ENCODE results near the gene FOXP4.

FOXP4 gene, protein sequence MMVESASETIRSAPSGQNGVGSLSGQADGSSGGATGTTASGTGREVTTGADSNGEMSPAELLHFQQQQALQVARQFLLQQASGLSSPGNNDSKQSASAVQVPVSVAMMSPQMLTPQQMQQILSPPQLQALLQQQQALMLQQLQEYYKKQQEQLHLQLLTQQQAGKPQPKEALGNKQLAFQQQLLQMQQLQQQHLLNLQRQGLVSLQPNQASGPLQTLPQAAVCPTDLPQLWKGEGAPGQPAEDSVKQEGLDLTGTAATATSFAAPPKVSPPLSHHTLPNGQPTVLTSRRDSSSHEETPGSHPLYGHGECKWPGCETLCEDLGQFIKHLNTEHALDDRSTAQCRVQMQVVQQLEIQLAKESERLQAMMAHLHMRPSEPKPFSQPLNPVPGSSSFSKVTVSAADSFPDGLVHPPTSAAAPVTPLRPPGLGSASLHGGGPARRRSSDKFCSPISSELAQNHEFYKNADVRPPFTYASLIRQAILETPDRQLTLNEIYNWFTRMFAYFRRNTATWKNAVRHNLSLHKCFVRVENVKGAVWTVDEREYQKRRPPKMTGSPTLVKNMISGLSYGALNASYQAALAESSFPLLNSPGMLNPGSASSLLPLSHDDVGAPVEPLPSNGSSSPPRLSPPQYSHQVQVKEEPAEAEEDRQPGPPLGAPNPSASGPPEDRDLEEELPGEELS

DNA sequence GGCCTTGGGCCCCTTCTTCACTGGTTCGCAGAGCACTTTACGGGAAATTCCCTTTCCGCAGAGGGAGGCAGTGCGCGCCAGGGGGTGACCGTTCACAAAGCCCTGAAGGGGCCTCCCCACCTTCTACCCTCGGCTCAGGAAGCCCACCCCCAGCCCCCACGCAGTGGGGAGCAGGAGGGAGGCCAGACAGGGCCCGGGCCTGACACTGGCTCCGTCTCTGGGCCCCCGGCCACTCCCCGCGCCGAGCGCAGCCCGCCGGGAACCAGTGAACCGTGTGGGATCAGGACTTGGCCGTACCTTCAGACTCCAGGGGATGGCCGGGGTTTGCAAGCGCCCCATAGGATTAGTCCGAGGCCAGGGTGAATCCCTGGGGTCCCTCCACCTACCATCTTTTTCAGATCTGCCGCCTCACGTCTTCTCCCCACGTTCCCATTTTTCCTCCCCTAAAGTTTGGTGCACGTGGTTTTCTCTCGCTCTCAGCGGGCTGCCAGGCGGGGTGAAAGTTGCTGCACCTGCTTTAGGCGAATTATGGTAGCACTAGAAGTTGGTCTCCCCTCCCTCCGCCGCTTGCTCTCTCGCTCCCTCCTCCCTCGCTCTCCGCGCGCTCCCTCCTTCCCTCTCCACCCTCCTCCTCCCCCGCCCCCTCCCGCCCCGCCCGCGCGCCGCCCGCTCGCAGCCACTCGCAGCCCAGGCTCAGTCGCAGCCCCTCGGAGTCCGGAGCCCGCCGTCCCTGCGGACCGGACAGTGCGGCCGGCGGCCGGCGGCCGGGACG lies at the start of gene FOXP4:
Gene FOXP4, plus strand, starts transcription at position 679 of the 772 bp plus-strand sequence. CDS start 19,380 bp downstream, outside the sequence.
- DNase-seq, result peak; percentile 97

DNA sequence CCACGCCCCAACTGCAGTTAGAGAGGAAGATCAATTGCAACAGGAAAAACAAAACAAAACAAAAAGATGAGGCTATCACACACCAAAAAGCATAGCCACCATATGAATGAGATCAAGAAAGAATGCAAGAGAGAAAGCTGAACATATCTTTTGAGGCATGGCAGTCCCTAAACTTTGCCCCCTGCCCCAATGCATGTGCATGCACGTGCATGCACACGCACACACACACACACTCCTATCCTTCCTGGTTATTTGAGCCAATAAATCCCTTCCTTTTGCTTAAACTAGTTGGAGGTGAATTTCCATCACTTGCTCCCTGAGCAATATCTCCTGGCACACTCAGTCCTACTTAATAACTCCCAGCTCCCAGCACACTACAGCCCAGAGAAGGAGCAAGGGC lies 48.6 kb upstream of the FOXP4 start:
- no peak for DNase-seq

DNA sequence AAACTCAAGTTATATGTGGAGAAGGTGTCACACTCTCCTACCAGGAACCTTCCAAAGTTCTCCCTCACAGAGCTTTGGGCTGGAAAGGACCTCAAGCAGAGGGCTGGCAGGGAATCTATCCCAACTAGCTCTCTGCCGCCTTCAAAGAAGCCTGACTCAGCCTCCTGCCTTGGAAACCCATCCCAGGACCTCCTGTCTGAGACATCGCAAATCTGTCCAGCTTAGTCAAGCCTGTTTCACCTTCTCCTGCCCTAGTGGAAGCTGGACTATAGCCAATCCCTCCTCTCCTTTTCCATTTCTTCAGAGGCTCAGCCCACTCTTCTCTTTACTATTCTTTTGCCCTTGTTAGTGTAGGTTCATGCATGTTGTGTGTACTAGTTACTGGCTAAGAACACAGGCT lies 48.2 kb upstream of the FOXP4 start:
- no peak for DNase-seq

DNA sequence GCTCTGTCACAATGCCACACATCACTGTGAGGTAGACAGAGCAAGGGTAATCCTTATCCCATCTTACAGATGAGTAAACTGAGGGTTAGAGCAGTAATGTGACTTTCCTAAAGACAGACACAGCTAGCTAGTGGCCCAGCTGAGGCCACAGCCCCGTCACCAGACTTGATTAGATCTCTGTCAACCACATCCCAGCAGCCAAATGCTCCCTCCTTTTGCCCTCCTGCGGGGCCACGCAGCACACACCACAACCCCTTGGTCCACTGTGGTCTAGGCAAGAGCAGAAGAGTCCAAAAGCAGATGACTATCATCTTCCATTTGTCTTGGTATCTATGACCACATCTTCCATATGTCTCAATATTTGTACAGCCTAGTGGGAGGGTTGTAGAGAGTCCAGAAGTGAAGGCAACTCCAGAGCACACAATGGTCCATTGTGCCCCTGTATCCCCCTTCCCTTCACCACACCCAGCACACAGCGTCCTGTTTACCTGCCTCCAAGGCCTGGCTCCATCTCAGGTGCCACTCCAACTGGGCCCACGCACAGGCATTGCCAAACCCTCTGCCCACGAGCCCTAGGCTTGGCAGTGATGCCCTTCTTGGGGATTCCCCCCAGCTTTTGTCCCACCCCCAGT lies 47.1 kb upstream of the FOXP4 start:
- DNase-seq, result peak; percentile 58

DNA sequence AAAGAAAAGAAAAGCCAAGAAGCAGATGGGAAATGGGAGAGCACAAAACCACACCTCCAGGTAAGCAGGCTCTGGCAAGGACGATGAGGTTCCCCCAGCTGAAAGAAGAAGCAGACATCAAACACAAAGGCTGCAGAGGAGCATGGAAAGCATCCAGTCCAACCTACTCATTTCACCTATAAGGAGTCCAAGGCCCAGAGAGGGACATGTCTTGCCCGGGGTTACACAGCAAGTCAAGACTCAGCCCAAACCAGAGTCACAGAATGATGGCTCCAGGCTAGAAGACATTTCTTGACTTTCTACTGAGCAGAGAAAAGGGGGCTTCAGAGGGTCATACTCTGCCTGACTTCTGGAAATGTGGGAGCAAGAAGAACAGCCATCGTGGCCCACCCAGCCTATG lies 45.6 kb upstream of the FOXP4 start:
- no peak for DNase-seq

DNA sequence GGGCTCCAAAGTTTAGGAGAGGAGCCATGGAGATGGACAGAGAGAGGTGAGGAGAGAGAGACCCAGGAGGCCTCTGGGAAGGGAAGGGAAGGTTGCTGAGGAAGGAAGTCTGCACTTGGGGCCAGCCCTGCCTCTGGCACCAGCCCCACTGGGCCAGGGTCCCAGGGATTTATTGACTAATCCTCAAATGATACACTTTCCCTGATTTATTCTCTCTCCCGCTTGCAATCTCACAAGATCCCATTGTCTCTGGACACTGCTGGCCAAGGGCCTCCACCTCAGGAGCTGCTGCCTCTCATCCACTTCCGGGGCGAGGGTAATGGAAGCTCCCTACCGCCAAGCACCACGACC lies 43.6 kb upstream of the FOXP4 start:
- DNase-seq, result no peak

DNA sequence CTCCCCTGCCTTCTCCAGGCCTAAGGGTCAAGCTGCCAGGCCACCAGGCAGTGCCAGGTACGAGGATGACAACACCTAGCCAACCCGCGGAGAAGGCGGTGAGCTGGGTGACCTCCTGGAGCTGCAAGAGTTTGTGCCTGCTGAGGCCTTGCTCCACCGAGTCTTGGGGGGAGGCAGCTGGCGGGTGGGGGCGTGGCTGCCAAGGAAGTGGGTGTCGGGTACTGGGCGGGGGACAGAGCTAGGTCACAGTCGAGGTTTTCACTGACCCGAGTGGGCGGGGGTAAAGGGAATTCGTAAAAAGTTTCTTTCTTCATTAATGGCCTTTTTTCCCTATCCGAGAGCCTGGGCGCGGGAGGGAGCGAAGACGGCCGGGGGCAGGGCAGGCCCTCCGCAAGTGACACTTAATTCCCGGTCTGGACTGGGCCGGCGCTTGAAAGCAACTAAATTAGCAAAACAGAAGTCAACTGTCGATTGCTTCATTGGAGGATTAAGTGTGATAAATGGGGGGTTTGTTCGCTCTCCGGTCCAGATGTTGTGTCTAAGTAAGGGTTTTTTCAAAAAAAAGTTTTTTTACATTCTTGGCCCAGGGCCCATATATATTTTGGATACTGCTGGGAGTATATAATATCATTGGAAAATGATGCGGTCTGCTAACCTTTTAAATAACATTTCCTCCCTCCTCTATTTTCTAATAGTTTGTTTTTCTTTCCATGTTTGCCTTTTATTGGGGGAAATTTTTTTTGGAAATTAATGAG lies 43.1 kb upstream of the FOXP4 start:
- peak; percentile 6 for DNase-seq

DNA sequence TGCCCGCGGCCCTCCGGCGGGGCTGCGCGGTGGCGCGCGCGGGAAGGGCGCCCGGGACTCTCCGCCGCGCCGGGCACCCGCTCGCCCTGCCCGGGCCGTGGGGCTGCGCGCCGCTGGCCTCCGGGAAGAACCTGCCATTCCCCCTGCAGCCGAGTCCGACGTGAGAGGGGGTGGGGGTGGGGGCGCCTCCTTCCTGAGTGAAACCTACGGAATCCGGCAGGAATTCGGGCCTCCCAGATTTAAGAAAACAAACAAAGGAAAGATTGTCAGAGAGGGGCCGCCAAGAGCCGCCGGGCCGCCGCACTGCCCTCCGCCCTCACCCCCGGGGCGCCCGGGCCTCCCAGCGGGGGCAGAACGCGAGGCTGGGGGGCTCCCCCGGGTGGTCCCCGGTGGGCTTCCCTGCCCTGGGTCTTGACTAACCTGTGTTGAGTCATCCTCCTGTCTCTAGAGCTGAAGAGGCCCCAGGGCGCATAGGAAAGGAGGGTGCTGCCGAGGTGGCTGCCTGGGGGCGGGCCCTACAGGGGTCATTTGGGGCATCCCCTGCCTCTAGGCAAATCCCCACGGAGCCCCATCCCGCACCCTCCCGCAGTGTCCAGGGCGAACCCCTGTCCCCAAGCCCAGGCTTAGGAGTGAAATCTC lies 42.2 kb upstream of the FOXP4 start:
- DNase-seq, result no peak

DNA sequence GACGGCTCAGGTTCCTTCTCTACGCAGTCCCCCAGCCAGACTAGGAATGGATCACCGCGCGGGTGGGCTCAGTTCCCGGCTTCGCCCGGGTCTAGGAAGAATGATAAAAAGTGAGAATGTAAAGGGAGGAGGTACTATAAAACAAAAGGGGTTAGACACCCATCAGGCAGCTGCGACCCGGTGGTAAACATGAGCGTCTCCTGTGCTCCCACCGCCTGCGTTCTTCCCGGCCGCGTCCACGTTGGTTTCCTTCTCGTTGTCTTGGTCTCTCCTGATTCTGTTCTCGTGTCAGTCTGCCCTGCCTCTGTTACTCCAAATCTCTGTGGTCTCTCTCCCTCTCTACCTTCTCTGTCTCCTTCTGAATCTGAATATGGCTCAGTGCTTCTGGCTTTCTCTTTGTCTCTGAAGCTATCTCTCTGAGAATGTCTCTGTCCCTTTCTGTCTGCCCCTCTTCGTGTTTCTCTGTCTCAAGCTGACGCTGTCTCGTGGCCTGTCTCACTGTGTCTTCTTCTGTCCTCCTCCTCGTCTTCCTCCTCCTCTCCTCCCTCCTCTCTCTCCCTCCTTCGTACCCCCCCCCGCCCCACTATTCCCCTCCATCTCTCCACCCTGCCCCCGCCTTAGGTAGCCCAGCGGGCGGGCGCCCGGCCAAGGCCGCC lies 41.6 kb upstream of the FOXP4 start:
- DNase-seq, result peak; percentile 9

DNA sequence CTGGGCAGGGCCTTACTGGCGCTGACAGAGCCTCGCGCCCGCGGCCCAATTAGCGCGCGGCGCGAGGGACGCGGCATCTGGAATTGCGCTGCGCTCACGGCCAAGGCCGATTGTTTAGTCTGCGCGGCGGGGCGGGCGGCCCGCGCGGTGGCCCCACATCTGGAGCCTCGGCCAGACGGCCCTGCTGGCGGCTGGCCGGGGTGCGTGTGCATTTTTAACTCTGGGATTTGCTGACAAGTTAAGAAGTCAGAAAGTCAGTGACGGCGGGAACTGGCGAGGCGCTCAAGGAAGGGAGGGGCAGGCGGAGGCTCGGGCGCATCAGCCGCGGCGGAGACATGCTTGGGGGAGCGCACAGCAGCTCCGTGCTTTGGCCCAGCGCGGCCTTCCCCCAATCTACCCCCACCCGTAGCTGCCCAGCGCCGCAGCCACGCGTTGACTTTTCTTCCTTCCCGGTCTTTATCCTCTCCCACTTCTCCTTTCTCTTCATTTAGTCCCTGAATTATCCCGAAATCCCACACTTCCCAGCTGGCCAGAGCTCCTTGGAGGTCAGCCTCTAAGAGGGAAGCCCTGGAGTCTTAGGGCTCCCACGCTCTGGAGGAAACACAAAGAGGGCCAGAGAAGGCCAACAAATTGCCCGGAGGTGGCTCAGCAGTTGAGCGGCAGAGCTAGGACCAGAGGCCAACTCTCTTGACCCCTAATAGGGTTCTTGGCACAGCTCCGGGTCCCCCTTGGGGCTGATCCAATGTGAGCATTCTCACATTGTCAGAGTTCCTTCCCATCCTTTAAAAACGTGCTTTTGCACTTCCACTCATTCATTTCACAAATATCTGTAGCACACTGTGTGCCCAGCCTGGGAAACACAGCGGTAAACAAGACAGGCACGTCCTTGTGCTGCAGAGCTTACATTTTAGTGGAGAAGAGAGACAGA lies 40.8 kb upstream of the FOXP4 start:
- peak; percentile 25 for DNase-seq

DNA sequence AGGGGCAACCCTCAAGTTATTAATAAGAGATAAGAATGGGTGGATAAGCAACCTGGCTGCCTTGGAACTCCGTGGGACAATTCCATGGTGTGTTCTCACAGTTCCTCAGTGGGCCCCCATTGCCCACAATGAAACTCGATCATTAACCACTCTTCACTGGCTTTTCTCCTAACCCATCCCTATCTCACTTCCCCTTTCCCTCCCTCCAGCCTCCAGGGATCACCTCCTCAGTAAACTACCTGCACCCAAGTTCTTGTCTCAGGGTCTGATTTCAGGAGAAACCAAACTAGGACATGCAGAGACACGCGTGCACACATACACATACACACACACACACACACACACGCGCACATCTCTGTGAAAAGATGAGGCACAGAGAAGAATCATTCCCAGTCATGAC lies 37.7 kb upstream of the FOXP4 start:
- DNase-seq, result no peak

DNA sequence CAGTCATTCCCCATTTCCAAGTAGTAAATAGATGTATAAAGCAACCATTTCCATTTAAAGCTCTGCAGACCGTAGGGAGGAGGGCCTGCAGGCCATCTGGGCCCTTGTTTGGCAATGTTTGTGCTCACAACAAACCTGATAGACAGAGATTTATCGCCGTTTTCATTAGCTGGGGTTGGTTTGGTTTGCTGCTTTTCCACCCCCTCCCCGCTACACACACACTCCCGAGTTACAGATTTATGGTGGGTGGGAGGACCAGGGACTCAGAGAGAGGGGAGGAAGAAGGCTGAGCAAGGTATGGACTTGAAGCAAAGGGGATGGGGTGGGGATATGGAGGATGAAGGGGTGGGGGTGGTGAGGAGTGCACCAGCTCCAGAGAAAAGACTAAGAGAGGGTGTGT lies 36.6 kb upstream of the FOXP4 start:
- no peak for DNase-seq

DNA sequence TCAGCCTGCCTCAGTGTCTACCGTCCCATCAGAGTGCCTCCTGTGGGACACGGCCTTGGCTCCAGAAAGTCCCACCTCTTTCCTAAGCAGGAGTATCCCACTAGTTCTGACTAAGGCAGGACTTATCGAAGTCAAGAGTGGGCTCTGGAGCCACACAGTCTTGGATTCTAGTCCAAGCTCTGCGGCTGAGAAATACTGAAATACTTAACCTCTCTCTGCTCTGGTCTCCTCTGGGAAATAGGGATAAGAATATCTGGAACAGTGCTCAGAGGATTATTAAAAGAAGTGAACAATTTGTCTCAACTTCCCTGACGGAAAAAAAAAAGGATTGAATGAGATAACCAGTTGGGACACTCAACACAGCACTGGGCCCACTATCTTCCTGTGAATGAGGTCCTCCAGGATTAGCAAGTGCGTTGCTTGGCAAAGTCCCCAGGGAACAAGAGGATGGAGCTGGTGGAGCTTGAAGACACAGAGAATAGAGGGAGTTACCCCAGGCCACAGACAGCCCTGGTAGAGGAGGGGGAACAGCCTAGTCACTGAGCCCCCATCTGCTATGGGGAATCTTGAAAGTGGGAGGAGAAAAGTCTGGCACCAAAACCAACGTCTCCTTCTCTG lies 34.6 kb upstream of the FOXP4 start:
- DNase-seq, result no peak

DNA sequence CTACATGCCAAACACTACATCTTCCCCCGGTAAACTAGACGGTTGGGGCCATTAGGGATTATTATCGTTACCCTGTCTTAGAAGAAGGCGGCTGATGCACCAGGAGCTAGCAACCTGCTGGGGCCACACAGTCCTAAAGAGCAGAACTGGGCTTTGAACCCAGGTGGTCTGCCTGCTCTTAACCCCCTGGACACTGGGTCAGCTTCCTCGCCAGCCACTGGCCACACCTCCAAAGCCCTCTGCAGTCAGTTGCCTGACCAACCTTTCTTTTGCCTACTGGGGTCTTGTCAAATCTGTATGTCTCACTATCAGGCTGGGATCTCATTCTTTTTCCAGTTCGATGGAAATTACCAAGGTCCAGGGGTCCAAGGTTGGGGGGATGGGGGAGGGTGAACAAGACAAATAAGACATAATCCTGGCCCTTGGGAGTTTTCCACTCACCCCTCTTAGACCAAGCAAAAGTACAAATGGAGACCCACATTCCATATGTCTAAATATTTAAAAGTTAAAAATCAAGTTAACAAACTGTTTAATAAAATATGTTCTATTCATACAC lies 34.0 kb upstream of the FOXP4 start:
- DNase-seq, result no peak

DNA sequence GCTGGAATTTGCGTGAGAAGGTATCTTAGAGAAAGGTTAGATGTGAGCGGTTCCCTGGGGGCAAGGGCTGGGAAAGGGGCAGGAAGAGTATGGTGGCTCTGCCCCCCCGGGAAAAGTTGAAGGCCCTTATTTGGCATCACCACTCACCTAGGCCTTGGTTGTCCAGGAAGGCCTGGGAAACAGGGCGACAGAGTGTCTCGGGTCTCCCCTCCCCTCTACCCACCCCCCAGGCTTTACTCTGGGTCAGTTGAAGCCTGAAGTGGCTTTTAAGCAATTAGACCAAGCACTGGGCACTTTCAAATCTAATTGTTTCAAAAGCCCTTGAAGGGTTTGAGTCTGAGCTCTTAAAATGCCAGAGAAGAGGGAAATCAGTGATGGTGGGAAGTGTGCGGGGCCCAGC lies 30.2 kb upstream of the FOXP4 start:
- DNase-seq, result no peak

DNA sequence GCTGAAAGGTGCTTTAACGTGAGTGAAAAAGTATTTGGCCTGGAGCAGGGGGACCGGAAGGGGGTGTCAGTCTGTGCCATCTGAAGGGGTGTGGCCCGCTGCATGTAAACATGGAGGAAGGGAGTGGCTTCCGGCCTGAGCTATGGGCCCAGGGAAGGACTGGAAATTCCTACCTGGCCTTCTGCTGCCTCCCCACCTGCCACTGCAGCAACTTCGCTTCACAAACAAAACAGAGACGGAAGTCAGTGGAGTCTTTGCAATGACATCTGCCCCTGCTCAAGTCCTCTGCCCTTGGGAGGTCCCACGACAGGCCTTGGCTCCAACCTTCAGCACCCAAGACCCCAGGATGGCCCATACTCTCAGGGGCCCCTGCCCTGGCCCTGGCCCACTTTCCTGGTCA lies 28.1 kb upstream of the FOXP4 start:
- no peak for DNase-seq

DNA sequence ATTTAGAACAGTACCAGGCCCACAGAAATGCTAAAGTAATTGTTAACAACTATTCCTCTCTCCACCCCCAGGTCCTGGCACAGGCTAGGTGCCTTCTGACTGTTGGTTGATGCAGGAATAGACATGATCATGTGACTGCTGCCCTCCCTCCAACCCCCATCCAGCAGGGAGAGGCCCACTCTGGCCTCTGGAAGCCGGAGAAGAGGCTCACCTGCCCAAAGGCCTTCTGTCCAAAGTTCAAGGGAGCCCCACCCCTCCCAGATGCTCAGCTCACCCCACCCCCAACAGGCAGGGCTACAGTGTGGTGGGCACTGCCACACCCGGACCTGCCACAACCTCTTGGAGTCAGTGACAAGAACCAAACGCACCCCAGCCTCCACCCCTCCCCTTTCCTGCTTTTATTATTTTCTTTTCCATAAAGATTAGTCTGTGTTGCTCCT lies 26.9 kb upstream of the FOXP4 start:
- no peak for DNase-seq

DNA sequence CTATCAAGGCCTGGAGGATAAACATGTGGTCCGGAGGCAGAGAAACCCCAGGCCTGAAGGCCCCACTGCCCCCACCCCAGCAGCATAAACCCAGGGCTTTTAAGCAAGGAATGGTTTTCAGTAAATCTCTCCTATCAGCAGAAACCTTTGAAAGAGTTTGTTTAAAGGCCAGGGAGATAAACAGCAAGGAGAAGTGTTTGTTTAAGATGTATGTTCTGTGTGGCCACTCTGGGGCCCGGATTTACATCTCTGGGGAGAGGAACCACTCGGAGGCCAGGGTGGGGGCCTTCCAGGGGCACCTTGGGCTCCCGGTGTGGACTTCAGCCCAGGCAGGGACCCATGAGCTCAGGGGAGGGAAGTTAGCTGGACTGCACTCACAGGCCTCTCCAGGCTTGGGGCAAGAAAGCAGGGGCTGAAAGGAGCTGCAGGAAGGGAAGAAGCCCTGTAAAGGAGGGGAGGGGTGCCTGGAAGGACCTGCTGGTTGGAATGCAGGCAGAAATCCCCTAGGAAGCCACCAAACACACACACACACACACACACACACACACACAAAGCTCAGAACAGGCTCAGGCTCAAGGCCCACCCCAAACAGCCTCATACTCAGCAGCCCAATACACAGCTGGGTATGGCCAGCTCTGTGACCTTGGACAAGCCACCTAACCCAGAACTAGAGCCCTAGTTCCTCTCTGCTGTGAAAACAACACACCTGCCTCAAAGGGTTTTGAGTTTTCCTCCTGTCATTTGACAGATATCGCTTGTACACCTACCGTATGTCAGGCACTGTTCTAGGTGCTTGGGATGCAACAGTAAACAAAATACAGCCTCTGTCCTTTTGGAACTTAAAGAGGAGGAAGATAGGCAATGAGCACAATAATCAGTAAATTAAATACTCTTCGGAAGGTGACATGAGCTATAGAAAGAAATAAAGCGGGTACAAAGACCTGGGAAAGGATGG lies 26.2 kb upstream of the FOXP4 start:
- DNase-seq, result no peak

All from hematopoietic multipotent progenitor cell treated with erythropoietin and hydrocortisone succinate and interleukin-3 and kit ligand, for 6 days (in vitro differentiated cells).